Measurements from ENCODE around the gene NSG1.

The NSG1 gene

GRCh38 chr4:4413806-4414205, 26.9 kb downstream of the NSG1 start:
- TF ChIP-seq CTCF (conservative IDR thresholded peaks at IDR 0.05) (no peak), ZFX (IDR thresholded peaks at IDR 0.05) (no peak)
- no peak overlapping the region for H3K27ac ChIP-seq

- TF ChIP-seq ZFX (IDR thresholded peaks at IDR 0.05): no peak
- TF ChIP-seq CTCF (conservative IDR thresholded peaks at IDR 0.05): no peak
These were observed 28.4 kb downstream of the NSG1 start for GRCh38 chr4:4415107-4415805.

GRCh38 chr4:4415806-4416805, 29.2 kb downstream of the NSG1 start:
- H3K27ac ChIP-seq: no peak overlapping the region
- TF ChIP-seq CTCF (conservative IDR thresholded peaks at IDR 0.05) (no peak), ZFX (IDR thresholded peaks at IDR 0.05) (no peak)

More at GRCh38 chr4:4415107-4415805, 28.4 kb downstream of the NSG1 start:
- no peak overlapping the region for H3K27ac ChIP-seq

GRCh38 chr4:4416981-4417380, 30.1 kb downstream of the NSG1 start:
- TF ChIP-seq CTCF (conservative IDR thresholded peaks at IDR 0.05) (no peak), ZFX (IDR thresholded peaks at IDR 0.05) (no peak)
- no peak overlapping the region for H3K27ac ChIP-seq

GRCh38 chr4:4417886-4418285, 31.0 kb downstream of the NSG1 start:
- TF ChIP-seq ZFX (IDR thresholded peaks at IDR 0.05) (no peak), CTCF (conservative IDR thresholded peaks at IDR 0.05) (no peak)
- no peak overlapping the region for H3K27ac ChIP-seq

- no peak overlapping the region for H3K27ac ChIP-seq
- no peak for TF ChIP-seq ZFX (IDR thresholded peaks at IDR 0.05)
- TF ChIP-seq CTCF (conservative IDR thresholded peaks at IDR 0.05): no peak
These were observed 31.9 kb downstream of the NSG1 start for GRCh38 chr4:4418676-4419390.

Data from C4-2B (cell line).